ENCODE measurements around the gene CHM. TPM values are rescaled to one million over a fixed set of nuclear protein-coding genes. Genes with fewer than 3 reads are reported as not detected.
"Not testable (repeated sequence)": the region's sequence is repeated elsewhere in the genome, so short reads cannot be mapped to it uniquely, and the experiment has no call there.

The CHM gene
- total RNA-seq, 1 donor from 2014 or later, result 11.4 TPM

DNA sequence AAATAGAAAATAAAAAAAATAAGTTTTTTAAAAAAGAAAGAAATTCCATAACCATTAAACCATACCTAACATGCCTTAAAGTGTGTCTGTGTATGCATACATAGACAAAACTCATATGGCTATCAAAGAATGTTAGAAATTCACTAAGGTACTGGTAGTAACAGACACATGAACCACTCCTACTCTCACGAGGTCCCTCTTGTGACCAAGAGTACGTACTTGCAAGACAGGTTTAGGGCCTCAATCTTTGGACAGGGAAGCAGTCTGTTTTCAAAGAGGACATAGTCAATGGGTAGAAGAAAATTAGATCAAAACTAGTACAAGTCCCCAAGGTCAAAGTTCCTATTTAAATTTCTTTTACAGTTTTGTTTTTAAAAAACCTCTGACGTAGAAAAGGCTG lies 117.3 kb downstream of the CHM start:
- no peak for ATAC-seq
- intact Hi-C loops (cut with DNase I), result no loop called here
- no peak for DNase-seq (ENCODE audit: missing footprints)

DNA sequence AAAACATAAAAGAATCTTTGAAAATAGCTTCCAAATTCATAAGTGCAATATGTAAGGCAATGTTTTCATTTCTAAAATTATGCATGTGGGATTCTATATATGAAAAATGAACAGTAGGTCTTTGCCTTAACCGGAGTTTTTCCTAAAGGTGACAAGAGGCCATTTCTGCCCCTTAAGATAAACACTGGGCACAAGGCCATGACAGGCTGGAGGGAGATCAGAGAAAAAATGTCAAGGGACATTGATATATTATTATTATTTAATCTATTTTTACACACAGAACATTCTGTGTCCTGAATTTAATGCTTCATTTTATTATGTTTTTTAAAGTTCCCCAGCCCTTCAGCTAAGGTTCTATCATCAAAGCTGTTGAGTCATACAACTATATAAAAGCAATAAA lies 118.8 kb downstream of the CHM start:
- ATAC-seq (no peak), DNase-seq (ENCODE audit: missing footprints) (no peak)
- intact Hi-C loops (cut with DNase I), result no loop called here

DNA sequence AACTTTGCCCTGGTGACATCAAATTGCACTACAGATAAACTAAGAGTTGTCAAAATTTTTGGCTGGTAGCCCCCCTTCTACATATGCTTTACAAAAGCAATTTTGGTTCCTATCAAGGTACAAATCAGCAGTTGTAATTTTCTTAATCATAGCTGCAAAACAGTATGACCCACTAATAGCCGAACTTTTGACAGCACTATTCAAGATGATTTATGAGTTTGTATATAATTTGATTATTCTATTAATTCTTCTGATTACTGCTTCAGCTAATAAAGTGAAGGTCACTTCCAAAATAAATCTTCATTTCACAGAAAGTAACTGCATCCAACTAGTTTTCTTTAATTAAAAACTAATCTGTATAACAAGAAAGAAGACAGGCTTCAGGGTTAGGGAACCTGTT lies 119.6 kb downstream of the CHM start:
- DNase-seq (ENCODE audit: missing footprints), result no peak
- ATAC-seq, result no peak
- intact Hi-C loops (cut with DNase I), result no loop called here

DNA sequence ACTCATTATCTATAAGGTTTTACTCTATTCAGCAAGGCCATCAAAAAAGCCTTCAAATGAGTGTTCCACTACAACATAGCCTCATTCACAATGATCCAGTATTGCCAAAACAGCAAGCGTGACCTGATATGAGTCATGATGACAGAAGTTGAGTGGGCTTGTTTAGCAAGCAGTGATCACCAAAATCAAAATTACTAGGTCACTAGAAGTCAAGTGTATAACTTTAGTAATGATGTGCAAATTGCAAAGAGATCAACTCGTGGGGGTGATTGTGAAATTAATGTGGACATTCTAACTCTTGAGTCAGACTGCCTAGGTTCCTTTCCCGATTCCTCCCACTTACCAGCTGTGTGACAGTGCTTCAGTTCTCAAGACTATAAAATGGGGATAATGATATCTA lies 124.5 kb downstream of the CHM start:
- ATAC-seq, result no peak
- intact Hi-C loops (cut with DNase I), result no loop called here
- DNase-seq (ENCODE audit: missing footprints), result no peak

DNA sequence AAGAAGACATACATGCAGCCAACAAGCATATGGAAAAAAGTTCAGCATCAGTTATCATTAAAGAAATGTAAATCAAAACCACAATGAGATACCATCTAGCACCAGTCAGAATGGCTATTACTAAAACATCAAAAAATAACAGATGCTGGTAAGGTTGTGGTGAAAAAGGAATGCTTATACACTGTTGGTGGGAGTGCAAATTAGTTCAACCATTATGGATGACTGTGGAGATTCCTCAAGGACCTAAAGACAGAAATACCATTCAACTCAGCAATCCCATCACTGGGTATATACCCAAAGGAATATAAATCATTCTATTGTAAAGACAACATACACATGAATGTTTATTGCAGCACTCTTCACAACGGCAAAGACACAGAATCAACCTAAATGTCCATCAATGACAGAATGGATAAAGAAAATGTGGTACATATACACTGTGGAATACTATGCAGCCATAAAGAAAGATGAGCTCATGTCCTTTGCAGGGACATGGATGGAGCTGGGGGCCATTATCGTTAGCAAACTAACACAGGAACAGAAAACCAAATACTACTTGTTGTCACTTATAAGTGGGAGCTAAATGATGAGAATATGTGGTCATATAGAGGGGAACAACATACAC lies 130.6 kb downstream of the CHM start:
- intact Hi-C loops (cut with DNase I); DNase-seq (ENCODE audit: missing footprints); ATAC-seq: not testable (repeated sequence)

GRCh38 chrX:85914431-85914830 lies 132.9 kb downstream of the CHM start:
- ATAC-seq (no peak), DNase-seq (ENCODE audit: missing footprints) (no peak)
- intact Hi-C loops (cut with DNase I), result no loop called here

GRCh38 chrX:85907316-85907715 lies 140.0 kb downstream of the CHM start:
- intact Hi-C loops (cut with DNase I), result no loop called here
- no peak for DNase-seq (ENCODE audit: missing footprints)
- ATAC-seq, result no peak

- intact Hi-C loops (cut with DNase I), result no loop called here
- DNase-seq (ENCODE audit: missing footprints) (no peak), ATAC-seq (no peak)
Measured at GRCh38 chrX:85906399-85906798, 141.0 kb downstream of the CHM start.

DNA sequence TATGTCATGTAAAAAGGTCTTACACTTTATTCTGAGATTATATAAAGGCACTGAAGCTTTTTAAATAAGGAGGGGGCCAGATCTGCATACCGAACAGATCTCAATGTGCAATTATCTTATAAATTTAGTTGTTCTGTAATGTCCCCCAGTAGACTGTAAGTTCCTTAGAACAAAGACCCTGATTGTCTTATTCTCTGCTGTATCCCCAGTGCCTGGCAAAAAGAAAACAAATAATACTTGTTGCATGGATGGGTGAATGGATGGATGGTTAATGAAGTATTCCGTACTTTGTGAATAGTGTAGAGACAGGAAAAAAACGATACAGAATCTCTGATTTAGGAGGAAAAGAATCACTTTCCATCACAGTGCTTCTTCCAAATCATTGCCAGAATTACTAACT lies 141.5 kb downstream of the CHM start:
- intact Hi-C loops (cut with DNase I), result no loop called here
- no peak for ATAC-seq

GRCh38 chrX:85903692-85904471 lies 143.5 kb downstream of the CHM start:
- intact Hi-C loops (cut with DNase I), result no loop called here
- ATAC-seq (no peak), DNase-seq (ENCODE audit: missing footprints) (no peak)

More for the DNA sequence above, 141.5 kb downstream of the CHM start:
- no peak for DNase-seq (ENCODE audit: missing footprints)

- ATAC-seq, result no peak
- intact Hi-C loops (cut with DNase I), result no loop called here
- DNase-seq (ENCODE audit: missing footprints), result no peak
Measured at GRCh38 chrX:85897362-85898126, 149.8 kb downstream of the CHM start.

- ATAC-seq, result no peak
- intact Hi-C loops (cut with DNase I), result no loop called here
- DNase-seq (ENCODE audit: missing footprints), result no peak
Measured at GRCh38 chrX:85882601-85883000, 164.8 kb downstream of the CHM start.

- intact Hi-C loops (cut with DNase I), result no loop called here
- DNase-seq (ENCODE audit: missing footprints), result no peak
- ATAC-seq, result no peak
Measured at GRCh38 chrX:85870585-85870984, 176.8 kb downstream of the CHM start.

- intact Hi-C loops (cut with DNase I), result no loop called here
- no peak for DNase-seq (ENCODE audit: missing footprints)
- no peak for ATAC-seq
Measured at GRCh38 chrX:85865324-85865723, 182.0 kb downstream of the CHM start.

DNA sequence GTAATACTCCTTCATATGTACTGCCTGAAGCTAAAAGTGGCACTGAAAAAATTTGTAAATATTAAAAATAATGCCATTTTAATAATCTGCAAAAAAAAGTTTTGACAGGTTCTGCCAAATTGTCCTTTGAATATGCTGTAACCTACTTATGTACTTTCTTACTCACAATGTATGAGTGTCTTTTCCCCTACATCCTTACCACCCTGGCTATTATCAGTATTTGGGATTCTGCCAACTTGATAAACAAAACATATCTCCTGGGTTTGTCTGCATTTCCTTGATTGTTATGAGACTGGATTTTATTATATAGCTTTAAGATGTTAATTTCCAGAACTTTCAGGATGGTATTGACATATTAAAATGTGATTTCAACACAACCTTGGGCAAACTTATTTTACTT lies 187.9 kb downstream of the CHM start:
- intact Hi-C loops (cut with DNase I), result no loop called here
- ATAC-seq (no peak), DNase-seq (ENCODE audit: missing footprints) (no peak)

- ATAC-seq (no peak), DNase-seq (ENCODE audit: missing footprints) (no peak)
- intact Hi-C loops (cut with DNase I), result no loop called here
Measured at GRCh38 chrX:85851418-85851817, 195.9 kb downstream of the CHM start.

DNA sequence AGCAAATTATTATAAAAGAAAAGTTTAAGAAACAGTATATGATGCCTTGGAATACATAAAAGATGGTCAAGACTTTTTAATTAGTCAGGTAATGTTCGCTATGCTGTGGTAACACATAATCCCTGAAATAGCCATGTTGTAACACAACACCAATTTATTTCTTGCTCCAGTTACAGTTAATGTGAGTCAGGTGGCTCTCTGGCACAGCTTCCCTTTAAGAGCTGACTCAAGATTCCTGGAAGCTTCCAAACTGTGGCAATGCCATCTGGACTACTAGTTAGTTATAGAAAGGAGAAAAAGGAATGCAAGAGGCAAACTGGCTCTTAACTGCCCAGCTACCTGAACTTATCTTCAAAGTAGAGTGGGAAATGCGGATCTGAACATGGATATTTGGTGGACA lies 210.5 kb downstream of the CHM start:
- no peak for ATAC-seq
- intact Hi-C loops (cut with DNase I), result no loop called here
- DNase-seq (ENCODE audit: missing footprints), result no peak

DNA sequence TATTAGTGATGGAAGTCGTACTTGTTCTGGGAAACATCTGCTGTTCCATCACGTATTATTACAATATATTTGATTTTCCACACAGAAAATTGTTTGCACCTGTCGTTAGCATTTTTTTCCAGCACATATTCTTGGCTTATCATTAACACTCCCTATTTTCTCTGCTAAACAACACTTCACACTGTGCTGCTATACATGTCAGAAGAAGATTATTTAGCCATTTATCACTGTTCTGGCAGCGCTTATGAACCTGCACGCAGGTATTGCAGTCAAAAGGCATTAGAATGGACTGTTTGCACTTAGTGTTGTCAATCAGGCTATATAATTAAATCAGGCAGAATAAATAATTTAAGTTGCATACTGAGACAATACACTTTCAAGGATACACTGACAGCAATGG lies 218.6 kb downstream of the CHM start:
- intact Hi-C loops (cut with DNase I), result no loop called here
- ATAC-seq (no peak), DNase-seq (ENCODE audit: missing footprints) (no peak)

DNA sequence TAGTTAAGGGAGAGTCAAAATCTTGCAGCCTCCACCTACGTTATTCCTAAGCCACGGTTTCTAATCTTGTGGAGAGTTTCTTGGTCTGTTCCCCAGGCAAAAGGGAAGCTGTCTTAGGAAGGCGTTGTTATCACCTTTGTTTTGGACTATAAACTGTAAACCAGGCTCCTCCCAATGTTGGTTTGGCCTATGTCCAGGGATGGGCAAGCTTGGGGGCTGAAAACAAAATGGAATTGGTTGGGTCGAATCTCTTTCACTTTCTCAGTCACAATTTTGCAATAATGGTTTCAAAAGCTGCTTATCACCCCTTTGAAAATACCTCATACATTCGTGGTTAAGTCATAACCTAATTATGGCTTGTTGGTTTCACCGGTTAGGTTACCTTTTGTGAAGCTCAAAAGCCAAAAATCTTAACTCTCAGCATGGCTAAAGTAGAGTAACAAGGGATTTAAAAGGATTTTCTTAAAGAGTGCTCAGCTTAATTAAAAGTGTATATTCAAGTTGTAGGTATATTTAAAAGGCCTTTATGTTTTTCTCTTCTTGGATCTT lies 232.1 kb downstream of the CHM start:
- intact Hi-C loops (cut with DNase I), result no loop called here
- ATAC-seq, result no peak

More for the DNA sequence above, 232.1 kb downstream of the CHM start:
- no peak for DNase-seq (ENCODE audit: missing footprints)
